ENCODE results near the gene ACCS. TPM values are rescaled to one million over a fixed set of nuclear protein-coding genes. Genes with fewer than 3 reads are reported as not detected.

The ACCS gene
- total and polyA plus RNA-seq, 2 donors (not counting 3 experiments of a cell fraction or from before 2014, with no cell fraction given) = 8.6 to 22.7 TPM

DNA sequence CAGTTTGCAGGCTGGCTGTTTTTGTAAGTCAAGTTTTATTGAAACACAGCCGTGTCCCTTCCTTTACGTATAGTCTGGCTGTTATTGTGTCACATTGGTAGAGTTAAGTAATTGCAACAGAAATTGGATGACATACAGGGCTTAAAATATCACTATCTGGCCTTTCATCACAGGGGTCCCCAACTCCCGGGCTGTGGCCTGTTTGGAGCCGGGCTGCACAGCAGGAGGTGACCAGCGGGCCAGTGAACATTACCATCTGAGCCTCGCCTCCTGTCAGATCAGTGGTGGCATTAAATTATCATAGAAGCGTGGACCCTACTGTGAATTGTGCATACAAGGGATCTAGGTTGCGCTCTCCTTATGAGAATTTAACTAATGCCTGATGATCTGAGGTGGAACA, 61.1 kb downstream of the ACCS start:
- Histone ChIP-seq H3K27ac (ENCODE audit: insufficient read depth, low read depth, low read length) (no peak overlapping the region), H3K9ac (replicated peaks; ENCODE audit: extremely low read depth, insufficient read depth, low read length) (no peak overlapping the region), H3K9me3 (replicated peaks; ENCODE audit: control insufficient read depth, insufficient read depth, low read length) (no peaks in the 10 kb centered on the region), H3K4me2 (ENCODE audit: insufficient read depth, low read length) (no peak overlapping the region), H3K4me1 (ENCODE audit: control insufficient read depth, extremely low read depth, insufficient read depth, low read length) (peaks cover 5% of the 10 kb centered on the region), H3K79me2 (ENCODE audit: control insufficient read depth, insufficient read depth, low read length) (no peaks in the 10 kb centered on the region), H4K20me1 (replicated peaks; ENCODE audit: control insufficient read depth, extremely low read depth, insufficient read depth, low read length) (no peaks in the 10 kb centered on the region), H3K4me3 (replicated peaks in 1 of 3; ENCODE audit: insufficient read depth in 1 of 3, low read depth in 1 of 3, low read length in 3 of 3) (no peak overlapping the region), H2AFZ (ENCODE audit: low read depth, low read length) (no peak overlapping the region), H3K9me1 (replicated peaks; ENCODE audit: control insufficient read depth, extremely low read depth, insufficient read depth, low read length) (no peaks in the 10 kb centered on the region), H3K27me3 (ENCODE audit: control insufficient read depth in 2 of 2, insufficient read depth in 2 of 2, low read length in 2 of 2) (no peaks in the 10 kb centered on the region), H3K36me3 (ENCODE audit: control insufficient read depth in 2 of 2, extremely low read depth in 1 of 2, insufficient read depth in 2 of 2, low read length in 2 of 2) (peaks cover 0 to 6% of the 10 kb centered on the region in 2 experiments)
- no peak for TF ChIP-seq EZH2 (IDR thresholded peaks at IDR 0.05; ENCODE audit: borderline replicate concordance, low read depth, low read length, severe bottlenecking)
- TF ChIP-seq, protein P1, sequence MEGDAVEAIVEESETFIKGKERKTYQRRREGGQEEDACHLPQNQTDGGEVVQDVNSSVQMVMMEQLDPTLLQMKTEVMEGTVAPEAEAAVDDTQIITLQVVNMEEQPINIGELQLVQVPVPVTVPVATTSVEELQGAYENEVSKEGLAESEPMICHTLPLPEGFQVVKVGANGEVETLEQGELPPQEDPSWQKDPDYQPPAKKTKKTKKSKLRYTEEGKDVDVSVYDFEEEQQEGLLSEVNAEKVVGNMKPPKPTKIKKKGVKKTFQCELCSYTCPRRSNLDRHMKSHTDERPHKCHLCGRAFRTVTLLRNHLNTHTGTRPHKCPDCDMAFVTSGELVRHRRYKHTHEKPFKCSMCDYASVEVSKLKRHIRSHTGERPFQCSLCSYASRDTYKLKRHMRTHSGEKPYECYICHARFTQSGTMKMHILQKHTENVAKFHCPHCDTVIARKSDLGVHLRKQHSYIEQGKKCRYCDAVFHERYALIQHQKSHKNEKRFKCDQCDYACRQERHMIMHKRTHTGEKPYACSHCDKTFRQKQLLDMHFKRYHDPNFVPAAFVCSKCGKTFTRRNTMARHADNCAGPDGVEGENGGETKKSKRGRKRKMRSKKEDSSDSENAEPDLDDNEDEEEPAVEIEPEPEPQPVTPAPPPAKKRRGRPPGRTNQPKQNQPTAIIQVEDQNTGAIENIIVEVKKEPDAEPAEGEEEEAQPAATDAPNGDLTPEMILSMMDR (IDR thresholded peaks at IDR 0.05; ENCODE audit: extremely low read depth in 1 of 2, insufficient read depth in 1 of 2, low read depth in 1 of 2, low read length in 2 of 2) = no peak
- TF ChIP-seq POLR2AphosphoS5 (IDR thresholded peaks at IDR 0.05; ENCODE audit: insufficient read depth, low read depth, low read length) = no peak
- TF ChIP-seq FOS (IDR thresholded peaks at IDR 0.05; ENCODE audit: borderline replicate concordance, insufficient read depth, low read length) = no peak
- TF ChIP-seq POLR2A (IDR thresholded peaks at IDR 0.05; ENCODE audit: low read depth, low read length) = no peak
- TF ChIP-seq, protein P2, sequence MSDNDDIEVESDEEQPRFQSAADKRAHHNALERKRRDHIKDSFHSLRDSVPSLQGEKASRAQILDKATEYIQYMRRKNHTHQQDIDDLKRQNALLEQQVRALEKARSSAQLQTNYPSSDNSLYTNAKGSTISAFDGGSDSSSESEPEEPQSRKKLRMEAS (IDR thresholded peaks at IDR 0.05; ENCODE audit: insufficient read depth, insufficient read length) = no peak
- TF ChIP-seq JUN (IDR thresholded peaks at IDR 0.05; ENCODE audit: borderline replicate concordance, insufficient read depth, insufficient read length, low read depth) = no peak
- no peak for TF ChIP-seq MYC (IDR thresholded peaks at IDR 0.05; ENCODE audit: low read depth, low read length)
- TF ChIP-seq GATA2 (IDR thresholded peaks at IDR 0.05; ENCODE audit: insufficient read depth, insufficient read length, low read depth, low read length) = no peak
- dilution Hi-C loops (cut with MboI; ENCODE audit: extremely low pct_ligation_motif_present, low sequenced_read_pairs) = no loop called here
- ChIA-PET POLR2A (no interaction called here), CTCF (interaction anchor here (2.2 kb wide), 1 partner anchor 32 kb away, joined by 11 read pairs; the partner anchor contains the start of gene EXT2)
- FAIRE-seq = no peak
- BruUV-seq (replicated peaks) = no TSS peak
- DNase-seq (ENCODE audit: low read depth, low spot score) = no peak
- intact Hi-C loops (cut with micrococcal nuclease) = no loop called here
